IPS-11a (cell line): Measurements from ENCODE around the gene CBY2.
"Not testable (repeated sequence)": the region's sequence is repeated elsewhere in the genome, so short reads cannot be mapped to it uniquely, and the experiment has no call there.

ENCODE experiments used
- H3K4me3 ChIP-seq: one replicate; pipeline ENCODE4 v1.5.1; 2013; ENCODE audit warnings: low read depth, low read length, control low read depth

Gene CBY2

GRCh38 chr13:45702088-45702487, at the start of gene CBY2:
Gene CBY2 (plus strand): TSS chr13:45702320. CDS start chr13:45702391, 71 bp downstream.
- H3K4me3 ChIP-seq = no peak within 1 kb of the TSS

GRCh38 chr13:45654633-45655349, 47.3 kb upstream of the CBY2 start:
- no peak overlapping the region for H3K4me3 ChIP-seq

- H3K4me3 ChIP-seq = no peak overlapping the region
Observed at GRCh38 chr13:45658586-45659235, 43.4 kb upstream of the CBY2 start.

GRCh38 chr13:45659536-45659935, 42.6 kb upstream of the CBY2 start:
- no peak overlapping the region for H3K4me3 ChIP-seq

- H3K4me3 ChIP-seq = not testable (repeated sequence)
Observed at GRCh38 chr13:45660458-45660857, 41.7 kb upstream of the CBY2 start.

GRCh38 chr13:45662162-45662561, 40.0 kb upstream of the CBY2 start:
- H3K4me3 ChIP-seq = no peak overlapping the region

GRCh38 chr13:45662903-45663302, 39.2 kb upstream of the CBY2 start:
- H3K4me3 ChIP-seq = not testable (repeated sequence)

GRCh38 chr13:45669626-45670025, 32.5 kb upstream of the CBY2 start:
- H3K4me3 ChIP-seq = not testable (repeated sequence)

GRCh38 chr13:45670189-45670885, 31.8 kb upstream of the CBY2 start:
- H3K4me3 ChIP-seq = no peak overlapping the region

- no peak overlapping the region for H3K4me3 ChIP-seq
Observed at GRCh38 chr13:45674908-45675307, 27.2 kb upstream of the CBY2 start.

GRCh38 chr13:45678282-45678681, 23.8 kb upstream of the CBY2 start:
- H3K4me3 ChIP-seq = no peak overlapping the region

GRCh38 chr13:45681113-45681512, 21.0 kb upstream of the CBY2 start:
- H3K4me3 ChIP-seq = no peak overlapping the region

GRCh38 chr13:45682494-45683008, 19.6 kb upstream of the CBY2 start:
- H3K4me3 ChIP-seq = no peak overlapping the region

GRCh38 chr13:45683701-45684100, 18.4 kb upstream of the CBY2 start:
- H3K4me3 ChIP-seq = no peak overlapping the region

GRCh38 chr13:45688577-45688976, 13.5 kb upstream of the CBY2 start:
- no peak overlapping the region for H3K4me3 ChIP-seq

GRCh38 chr13:45690636-45691035, 11.5 kb upstream of the CBY2 start:
- no peak overlapping the region for H3K4me3 ChIP-seq

- H3K4me3 ChIP-seq = no peak overlapping the region
Observed at GRCh38 chr13:45691251-45691650, 10.9 kb upstream of the CBY2 start.

GRCh38 chr13:45691667-45692066, 10.5 kb upstream of the CBY2 start:
- no peak overlapping the region for H3K4me3 ChIP-seq

GRCh38 chr13:45695198-45695730, 6.9 kb upstream of the CBY2 start:
- no peak overlapping the region for H3K4me3 ChIP-seq

GRCh38 chr13:45696610-45697226, 5.4 kb upstream of the CBY2 start:
- no peak overlapping the region for H3K4me3 ChIP-seq
